Measurements from ENCODE around the gene ASIC2. TPM values are rescaled to one million over a fixed set of nuclear protein-coding genes. Genes with fewer than 3 reads are reported as not detected.
A peak's percentile ranks its signal among the peaks of the same experiment; 100 is the strongest.

ASIC2 gene
- total RNA-seq, 1 donor from 2014 or later: not detected

DNA sequence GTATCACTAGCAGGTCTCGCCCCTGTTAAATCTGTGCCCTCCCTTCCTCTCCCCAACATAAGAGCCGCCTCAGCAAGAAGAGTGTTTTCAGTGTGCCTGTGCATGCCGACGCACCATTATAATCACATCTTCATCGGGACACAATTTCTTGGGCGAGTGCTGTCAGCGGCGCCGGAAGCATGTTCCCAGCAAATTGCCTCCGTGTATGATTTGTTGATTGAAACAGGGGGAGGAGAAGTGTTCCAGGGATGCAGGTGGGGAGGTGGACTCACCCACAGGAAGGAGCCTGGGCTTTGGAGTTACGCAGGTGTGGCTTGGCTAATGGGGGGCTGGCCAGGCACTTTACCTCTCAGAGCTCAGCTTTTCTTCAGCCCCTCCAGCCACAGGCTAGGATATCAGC, 247.9 kb downstream of the ASIC2 start:
- intact Hi-C loops (cut with DNase I): no loop called here
- DNase-seq (ENCODE audit: extremely low spot score in 2 of 2): peak in 1 of 2 donors; percentile 46
- Histone ChIP-seq H3K27ac (no peak overlapping the region), H3K4me3 (no peak overlapping the region), H3K9me3 (no peaks in the 10 kb centered on the region), H3K4me1 (peaks cover 6% of the 10 kb centered on the region), H3K36me3 (no peaks in the 10 kb centered on the region), H3K27me3 (no peaks in the 10 kb centered on the region)
- no peak for TF ChIP-seq POLR2A (IDR thresholded peaks at IDR 0.05)
- TF ChIP-seq, protein P1, sequence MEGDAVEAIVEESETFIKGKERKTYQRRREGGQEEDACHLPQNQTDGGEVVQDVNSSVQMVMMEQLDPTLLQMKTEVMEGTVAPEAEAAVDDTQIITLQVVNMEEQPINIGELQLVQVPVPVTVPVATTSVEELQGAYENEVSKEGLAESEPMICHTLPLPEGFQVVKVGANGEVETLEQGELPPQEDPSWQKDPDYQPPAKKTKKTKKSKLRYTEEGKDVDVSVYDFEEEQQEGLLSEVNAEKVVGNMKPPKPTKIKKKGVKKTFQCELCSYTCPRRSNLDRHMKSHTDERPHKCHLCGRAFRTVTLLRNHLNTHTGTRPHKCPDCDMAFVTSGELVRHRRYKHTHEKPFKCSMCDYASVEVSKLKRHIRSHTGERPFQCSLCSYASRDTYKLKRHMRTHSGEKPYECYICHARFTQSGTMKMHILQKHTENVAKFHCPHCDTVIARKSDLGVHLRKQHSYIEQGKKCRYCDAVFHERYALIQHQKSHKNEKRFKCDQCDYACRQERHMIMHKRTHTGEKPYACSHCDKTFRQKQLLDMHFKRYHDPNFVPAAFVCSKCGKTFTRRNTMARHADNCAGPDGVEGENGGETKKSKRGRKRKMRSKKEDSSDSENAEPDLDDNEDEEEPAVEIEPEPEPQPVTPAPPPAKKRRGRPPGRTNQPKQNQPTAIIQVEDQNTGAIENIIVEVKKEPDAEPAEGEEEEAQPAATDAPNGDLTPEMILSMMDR (IDR thresholded peaks at IDR 0.05): no peak
- no peak for TF ChIP-seq POLR2AphosphoS5 (IDR thresholded peaks at IDR 0.05; ENCODE audit: insufficient read depth in 1 of 2, low read depth in 1 of 2)

DNA sequence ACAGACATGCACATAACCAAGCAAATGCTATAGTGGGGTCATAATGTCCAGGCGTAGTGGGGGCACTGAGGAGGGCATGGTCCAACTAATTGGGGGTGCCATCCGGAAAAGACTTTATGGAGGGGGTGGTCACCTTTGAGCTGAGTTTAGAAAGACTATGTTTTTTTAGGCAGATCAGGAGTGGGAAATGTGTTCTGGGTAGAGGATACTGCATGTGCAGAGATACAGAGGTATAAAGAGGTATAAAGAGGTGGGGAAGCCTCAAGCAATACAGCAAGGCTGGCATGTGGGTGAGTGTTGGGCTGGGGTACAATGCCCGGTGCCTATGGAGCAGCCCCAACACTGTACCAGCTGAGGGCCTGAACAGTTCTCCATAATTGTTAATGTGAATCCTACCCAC, 248.3 kb downstream of the ASIC2 start:
- TF ChIP-seq, protein P1 (IDR thresholded peaks at IDR 0.05): no peak
- TF ChIP-seq POLR2AphosphoS5 (IDR thresholded peaks at IDR 0.05; ENCODE audit: insufficient read depth in 1 of 2, low read depth in 1 of 2) (no peak), POLR2A (IDR thresholded peaks at IDR 0.05) (no peak)
- DNase-seq (ENCODE audit: extremely low spot score in 2 of 2): peak in 1 of 2 donors; percentile 64
- Histone ChIP-seq H3K9me3 (no peaks in the 10 kb centered on the region), H3K36me3 (no peaks in the 10 kb centered on the region), H3K4me3 (no peak overlapping the region), H3K27ac (no peak overlapping the region), H3K4me1 (peaks cover 11% of the 10 kb centered on the region), H3K27me3 (no peaks in the 10 kb centered on the region)
- intact Hi-C loops (cut with DNase I): no loop called here

DNA sequence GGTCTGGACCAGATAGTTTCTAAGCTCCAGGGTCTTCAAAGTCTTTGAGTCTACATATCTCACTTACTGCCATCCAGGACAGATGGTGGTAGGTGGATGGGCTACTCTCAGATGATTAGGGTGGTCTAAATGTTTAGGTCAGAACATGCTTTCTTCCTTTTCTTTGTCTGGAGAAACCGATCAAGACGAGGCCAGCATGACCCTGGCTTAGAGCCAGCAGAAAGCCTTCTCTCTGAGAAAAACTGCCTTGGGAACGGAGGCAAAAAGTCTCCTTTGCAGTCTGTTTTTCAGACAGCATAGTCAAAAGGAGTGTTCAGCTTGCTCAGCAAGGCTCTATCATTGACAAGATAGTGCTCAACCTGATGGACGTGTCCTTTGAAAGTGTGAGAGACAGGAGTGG, 252.6 kb downstream of the ASIC2 start:
- no peak for TF ChIP-seq POLR2AphosphoS5 (IDR thresholded peaks at IDR 0.05; ENCODE audit: insufficient read depth in 1 of 2, low read depth in 1 of 2)
- TF ChIP-seq, protein P1 (IDR thresholded peaks at IDR 0.05): no peak
- no peak for TF ChIP-seq POLR2A (IDR thresholded peaks at IDR 0.05)
- Histone ChIP-seq H3K4me1 (peaks cover 16% of the 10 kb centered on the region), H3K36me3 (no peaks in the 10 kb centered on the region), H3K27ac (no peak overlapping the region), H3K27me3 (no peaks in the 10 kb centered on the region), H3K4me3 (no peak overlapping the region), H3K9me3 (no peaks in the 10 kb centered on the region)
- intact Hi-C loops (cut with DNase I): no loop called here
- no peak for DNase-seq (ENCODE audit: extremely low spot score in 2 of 2)

DNA sequence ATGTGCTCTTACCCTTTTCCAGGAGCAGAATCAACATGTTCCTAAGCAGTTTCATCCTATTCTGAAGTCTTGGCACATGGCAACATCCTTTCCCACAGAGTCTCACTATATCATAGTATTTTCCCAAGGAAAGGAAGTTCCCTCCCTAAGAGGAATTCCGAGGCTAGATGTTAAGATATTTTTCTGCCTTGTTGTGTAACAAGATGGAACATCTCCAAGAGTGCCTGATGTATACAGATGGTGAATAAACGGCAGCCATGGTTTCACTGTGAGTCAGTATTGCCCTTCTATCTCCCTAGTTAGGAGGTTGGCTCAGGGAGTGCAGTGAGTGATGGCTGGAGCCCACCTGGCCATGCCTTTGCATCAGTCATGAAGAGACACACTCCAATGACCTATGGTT, 253.2 kb downstream of the ASIC2 start:
- Histone ChIP-seq H3K4me1 (peaks cover 16% of the 10 kb centered on the region), H3K9me3 (peaks cover 3% of the 10 kb centered on the region), H3K27me3 (no peaks in the 10 kb centered on the region), H3K4me3 (no peak overlapping the region), H3K27ac (no peak overlapping the region), H3K36me3 (no peaks in the 10 kb centered on the region)
- DNase-seq (ENCODE audit: extremely low spot score in 2 of 2): no peak
- no peak for TF ChIP-seq POLR2A (IDR thresholded peaks at IDR 0.05)
- TF ChIP-seq, protein P1 (IDR thresholded peaks at IDR 0.05): no peak
- TF ChIP-seq POLR2AphosphoS5 (IDR thresholded peaks at IDR 0.05; ENCODE audit: insufficient read depth in 1 of 2, low read depth in 1 of 2): no peak
- intact Hi-C loops (cut with DNase I): no loop called here

DNA sequence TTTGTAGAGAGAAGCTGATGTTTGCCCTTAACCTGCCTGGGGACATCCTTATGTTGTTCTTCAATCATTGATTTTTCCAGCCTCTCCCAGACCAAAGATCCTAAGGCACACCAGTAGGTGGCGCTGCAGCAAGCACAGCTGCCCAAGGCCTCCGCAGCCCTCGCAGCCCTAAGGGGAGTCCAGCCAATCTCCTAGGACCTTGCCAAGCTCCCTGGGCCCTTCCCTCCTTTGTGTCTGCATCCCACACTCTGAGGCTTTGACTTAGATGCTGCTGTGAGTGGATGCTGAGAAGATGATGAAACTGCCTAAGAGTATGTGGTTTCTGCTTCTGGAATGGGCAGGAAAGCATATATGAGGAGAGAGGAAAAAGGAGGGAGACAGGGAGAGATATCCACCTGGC, 254.4 kb downstream of the ASIC2 start:
- intact Hi-C loops (cut with DNase I): no loop called here
- TF ChIP-seq POLR2A (IDR thresholded peaks at IDR 0.05): no peak
- TF ChIP-seq, protein P1 (IDR thresholded peaks at IDR 0.05): peak in 2 of 3 experiments; percentile 17 to 26
- no peak for DNase-seq (ENCODE audit: extremely low spot score in 2 of 2)

More for the DNA sequence above, 254.4 kb downstream of the ASIC2 start:
- no peak overlapping the region for H3K27ac ChIP-seq
- H3K4me1 ChIP-seq: peaks cover 16% of the 10 kb centered on the region
- H3K36me3 ChIP-seq: no peaks in the 10 kb centered on the region
- H3K9me3 ChIP-seq: peaks cover 5% of the 10 kb centered on the region
- no peak overlapping the region for H3K4me3 ChIP-seq
- H3K27me3 ChIP-seq: no peaks in the 10 kb centered on the region

Data from vagina (tissue), 2 donors.